Activated CD4-positive, alpha-beta T cell treated with anti-CD3 and anti-CD28 coated beads for 24 hours (primary cell): ENCODE results near the gene GAS2L2.

Experiments
- DNase-seq, 2 donors: peaks; one replicate each; pipeline ENCODE4 v3.0.0-alpha.2; 2020; ENCODE audit warnings: low read depth in 2 of 2

The GAS2L2 gene

DNA sequence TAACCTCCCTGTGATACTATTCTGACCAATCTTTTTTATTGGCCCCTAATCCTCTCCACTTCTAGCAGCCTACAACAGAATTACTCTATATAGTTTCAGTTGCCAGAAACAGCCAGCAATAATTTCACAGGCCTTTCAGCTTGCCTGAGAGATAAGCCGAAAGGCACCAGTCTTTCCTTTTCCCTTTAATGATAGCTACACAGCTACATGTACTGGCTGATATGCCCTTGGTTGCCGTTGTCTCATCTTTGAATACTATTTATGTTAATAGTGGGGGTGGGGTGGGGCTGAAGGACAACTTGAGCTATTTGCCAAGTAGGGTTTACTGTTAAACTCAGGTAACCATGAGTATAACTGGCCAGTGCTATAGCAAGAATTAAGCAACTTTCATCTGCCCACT lies 57.4 kb downstream of the GAS2L2 start:
- no peak for DNase-seq

DNA sequence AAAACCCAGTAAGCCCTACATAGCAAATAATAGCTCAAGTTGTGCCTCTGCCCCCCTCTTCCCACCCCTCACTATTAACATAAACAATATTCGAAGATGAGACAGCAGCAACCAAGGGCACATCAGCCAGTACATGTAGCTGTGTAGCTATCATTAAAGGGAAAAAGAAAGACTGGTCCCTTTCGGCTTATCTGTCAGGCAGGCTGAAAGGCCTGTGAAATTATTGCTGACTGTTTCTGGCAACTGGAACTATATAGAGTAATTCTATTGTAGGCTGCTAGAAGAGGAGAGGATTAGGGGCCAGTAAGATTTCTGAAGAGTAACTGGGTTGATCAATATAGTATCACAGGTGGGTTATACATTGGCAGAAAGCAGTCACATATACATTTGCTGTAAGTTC lies 58.1 kb downstream of the GAS2L2 start:
- DNase-seq = no peak
